ENCODE measurements around the gene P2RX2. TPM values are rescaled to one million over a fixed set of nuclear protein-coding genes. Genes with fewer than 3 reads are reported as not detected.

Gene P2RX2
- total RNA-seq, 6 donors from 2014 or later: 0.27 to 4.4 (median 1.00) TPM; not detected in 2

DNA sequence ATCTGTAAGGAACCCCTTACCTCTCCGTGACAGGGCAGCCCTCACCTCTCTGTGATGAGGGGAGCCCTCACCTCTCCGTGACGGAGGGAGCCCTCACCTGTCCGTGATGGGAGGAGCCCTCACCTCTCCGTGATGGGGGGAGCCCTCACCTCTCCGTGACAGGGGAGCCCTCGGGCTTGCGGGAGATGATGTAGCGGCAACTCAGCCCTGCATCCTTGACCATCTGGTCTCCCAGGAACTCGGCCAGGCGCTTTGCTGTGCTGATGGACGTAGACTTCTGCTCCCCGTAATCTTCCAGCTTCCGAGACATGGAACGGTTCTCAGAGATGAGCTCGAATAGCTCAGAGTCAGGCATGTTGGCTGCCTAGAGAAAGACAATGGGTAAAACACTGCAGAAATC lies 40.6 kb downstream of the P2RX2 start:
- Histone ChIP-seq H3K27me3 (no peaks in the 10 kb centered on the region), H3K9me3 (no peaks in the 10 kb centered on the region), H3K36me3 (peaks cover 21 to 94% (median 77%) of the 10 kb centered on the region in 4 donors), H3K4me3 (no peak overlapping the region), H3K4me1 (no peaks in the 10 kb centered on the region), H3K27ac (no peak overlapping the region)
- DNase-seq (no peak), ATAC-seq (ENCODE audit: low FRiP score in 2 of 2) (no peak)
- no peak for TF ChIP-seq EP300 (IDR thresholded peaks at IDR 0.05)
- TF ChIP-seq CTCF (IDR thresholded peaks at IDR 0.05): no peak
- TF ChIP-seq POLR2AphosphoS5 (IDR thresholded peaks at IDR 0.05): no peak
- no peak for TF ChIP-seq POLR2A (IDR thresholded peaks at IDR 0.05)
- WGBS, 2 donors: 84 to 94% methylated on average over 12 to 16 of the region's 16 CpGs

DNA sequence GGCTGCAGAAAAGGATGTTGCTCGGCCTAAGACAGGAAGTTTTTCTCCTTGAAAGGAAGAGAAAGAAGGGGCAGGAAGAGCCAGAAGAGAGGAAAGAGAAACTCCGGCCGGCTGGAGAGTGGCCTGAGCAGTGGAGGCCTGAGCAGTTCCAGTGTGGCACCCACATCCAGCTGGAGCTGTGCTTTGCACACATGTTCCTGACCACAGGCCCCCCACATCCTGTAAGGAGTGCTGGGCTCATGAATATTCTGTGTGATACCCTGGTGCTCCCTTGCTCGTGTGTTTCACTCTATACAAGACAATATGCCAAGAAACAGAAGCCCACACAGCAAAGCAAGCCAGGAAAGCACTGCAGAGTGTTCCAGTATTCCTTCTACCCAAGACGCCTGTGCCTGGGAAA lies 41.5 kb downstream of the P2RX2 start:
- TF ChIP-seq POLR2A (IDR thresholded peaks at IDR 0.05) (no peak), CTCF (IDR thresholded peaks at IDR 0.05) (no peak), POLR2AphosphoS5 (IDR thresholded peaks at IDR 0.05) (no peak), EP300 (IDR thresholded peaks at IDR 0.05) (no peak)
- peaks cover 21 to 95% (median 81%) of the 10 kb centered on the region in 4 donors for H3K36me3 ChIP-seq
- ATAC-seq (ENCODE audit: low FRiP score in 2 of 2): no peak
- no peak overlapping the region for H3K4me3 ChIP-seq
- H3K9me3 ChIP-seq: no peaks in the 10 kb centered on the region
- H3K27me3 ChIP-seq: no peaks in the 10 kb centered on the region
- no peak overlapping the region for H3K27ac ChIP-seq
- WGBS, 2 donors: 66 to 69% methylated on average over 5 of the region's 5 CpGs
- no peak for DNase-seq
- H3K4me1 ChIP-seq: no peaks in the 10 kb centered on the region

- no peak for ATAC-seq (ENCODE audit: low FRiP score in 2 of 2)
- WGBS, 2 donors: 79 to 83% methylated on average over 11 of the region's 11 CpGs
Measured at GRCh38 chr12:132660996-132661395, 42.4 kb downstream of the P2RX2 start.

DNA sequence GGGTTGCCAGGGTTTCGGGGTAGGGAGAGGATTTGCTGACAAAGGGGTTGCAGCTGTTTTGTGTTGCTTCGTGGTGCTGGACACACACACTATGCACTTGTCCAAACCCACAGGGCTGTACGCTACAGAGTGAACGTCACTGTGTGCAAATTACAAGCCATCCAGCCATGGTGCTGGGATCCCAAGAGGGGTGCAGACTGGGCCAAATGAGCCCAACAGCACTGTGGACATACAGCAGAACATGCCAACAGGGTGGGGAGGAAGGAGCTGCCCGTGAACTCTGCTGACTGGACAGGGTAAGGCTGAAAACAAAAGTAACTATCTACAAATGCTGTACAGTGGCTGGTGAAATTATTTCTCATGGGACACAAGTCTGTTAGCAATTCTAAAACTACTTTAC lies 43.4 kb downstream of the P2RX2 start:
- 79 to 92% methylated on average over 5 of the region's 5 CpGs for whole genome bisulfite sequencing, 2 donors
- Histone ChIP-seq H3K9me3 (no peaks in the 10 kb centered on the region), H3K4me1 (no peaks in the 10 kb centered on the region), H3K27ac (no peak overlapping the region), H3K27me3 (no peaks in the 10 kb centered on the region), H3K36me3 (peaks cover 17 to 96% (median 83%) of the 10 kb centered on the region in 4 donors), H3K4me3 (no peak overlapping the region)
- DNase-seq (no peak), ATAC-seq (ENCODE audit: low FRiP score in 2 of 2) (no peak)
- TF ChIP-seq POLR2A (IDR thresholded peaks at IDR 0.05) (no peak), POLR2AphosphoS5 (IDR thresholded peaks at IDR 0.05) (no peak), CTCF (IDR thresholded peaks at IDR 0.05) (no peak), EP300 (IDR thresholded peaks at IDR 0.05) (no peak)

More at GRCh38 chr12:132660996-132661395, 42.4 kb downstream of the P2RX2 start:
- H3K27me3 ChIP-seq: no peaks in the 10 kb centered on the region
- no peak overlapping the region for H3K4me3 ChIP-seq
- H3K4me1 ChIP-seq: no peaks in the 10 kb centered on the region
- no peaks in the 10 kb centered on the region for H3K9me3 ChIP-seq
- no peak for DNase-seq
- no peak overlapping the region for H3K27ac ChIP-seq
- TF ChIP-seq EP300 (IDR thresholded peaks at IDR 0.05): no peak
- no peak for TF ChIP-seq POLR2A (IDR thresholded peaks at IDR 0.05)
- TF ChIP-seq CTCF (IDR thresholded peaks at IDR 0.05): no peak
- peaks cover 21 to 96% (median 83%) of the 10 kb centered on the region in 4 donors for H3K36me3 ChIP-seq

All from upper lobe of left lung (tissue), 6 donors.